NT2/D1 (cell line): ENCODE data around the gene OTUD6A.

Experiments
- DNase-seq: peaks from one replicate; pipeline ENCODE4 v3.0.0-alpha.2; 2011; ENCODE audit warnings: low read depth, low spot score
- H3K27me3 ChIP-seq: 2 replicates; pipeline ENCODE4 v1.6.0; 2011; ENCODE audit warnings: mild to moderate bottlenecking; ENCODE audit not compliant: insufficient read length, insufficient read depth
- H3K36me3 ChIP-seq: 2 replicates; pipeline ENCODE4 v1.6.1; 2011; ENCODE audit warnings: mild to moderate bottlenecking, low read length, mixed read lengths; ENCODE audit not compliant: insufficient read depth, insufficient read length
- H3K4me1 ChIP-seq: 2 replicates; pipeline ENCODE4 v1.5.1; 2011; ENCODE audit not compliant: insufficient read depth, insufficient read length
- H3K4me3 ChIP-seq: 2 replicates; pipeline ENCODE4 v1.5.1; 2011; ENCODE audit warnings: low read depth; ENCODE audit not compliant: insufficient read length
- H3K9ac ChIP-seq: 2 replicates; pipeline ENCODE4 v1.6.0; 2011; ENCODE audit warnings: low read depth; ENCODE audit not compliant: insufficient read length
- H3K9me3 ChIP-seq: 2 replicates; pipeline ENCODE4 v1.5.1; 2011; ENCODE audit warnings: mild to moderate bottlenecking, low read length; ENCODE audit not compliant: insufficient read depth
- SUZ12 ChIP-seq: IDR thresholded peaks from 2 replicates; pipeline ENCODE4 v1.6.1; 2011; ENCODE audit not compliant: insufficient read length, insufficient read depth; ENCODE audit errors: extremely low read depth
- YY1 ChIP-seq: IDR thresholded peaks from 2 replicates; pipeline ENCODE4 v1.6.1; 2011; ENCODE audit not compliant: insufficient read length, insufficient read depth
- ZNF274 ChIP-seq: IDR thresholded peaks from 2 replicates; pipeline ENCODE4 v1.6.1; 2011; ENCODE audit warnings: mild to moderate bottlenecking, low read depth, low read length

The OTUD6A gene

GRCh38 chrX:70026851-70027200 is 35.4 kb upstream of the OTUD6A start:
- TF ChIP-seq ZNF274 = no peak
- no peak for TF ChIP-seq YY1
- no peak for TF ChIP-seq SUZ12
- H3K36me3 ChIP-seq = no peaks in the 10 kb centered on the region
- no peaks in the 10 kb centered on the region for H3K27me3 ChIP-seq
- DNase-seq = no peak
- H3K9me3 ChIP-seq = no peaks in the 10 kb centered on the region
- no peak overlapping the region for H3K4me3 ChIP-seq
- H3K9ac ChIP-seq = no peak overlapping the region
- H3K4me1 ChIP-seq = peaks cover 6% of the 10 kb centered on the region

GRCh38 chrX:70029863-70030262 is 32.4 kb upstream of the OTUD6A start:
- Histone ChIP-seq H3K9me3 (no peaks in the 10 kb centered on the region), H3K9ac (no peak overlapping the region), H3K36me3 (no peaks in the 10 kb centered on the region), H3K4me3 (no peak overlapping the region), H3K27me3 (no peaks in the 10 kb centered on the region), H3K4me1 (peaks cover 6% of the 10 kb centered on the region)
- DNase-seq = no peak
- no peak for TF ChIP-seq SUZ12
- TF ChIP-seq ZNF274 = no peak
- TF ChIP-seq YY1 = no peak

- H3K9me3 ChIP-seq = no peaks in the 10 kb centered on the region
- H3K4me1 ChIP-seq = peaks cover 6% of the 10 kb centered on the region
- DNase-seq = peak; percentile 40
These were observed 31.9 kb upstream of the OTUD6A start for GRCh38 chrX:70030301-70030767.

GRCh38 chrX:70032792-70033191 is 29.5 kb upstream of the OTUD6A start:
- Histone ChIP-seq H3K4me1 (peaks cover 6% of the 10 kb centered on the region), H3K36me3 (no peaks in the 10 kb centered on the region), H3K4me3 (no peak overlapping the region), H3K27me3 (no peaks in the 10 kb centered on the region), H3K9ac (no peak overlapping the region), H3K9me3 (no peaks in the 10 kb centered on the region)
- TF ChIP-seq ZNF274 = no peak
- TF ChIP-seq YY1 = no peak
- TF ChIP-seq SUZ12 = no peak
- DNase-seq = no peak

More at GRCh38 chrX:70030301-70030767, 31.9 kb upstream of the OTUD6A start:
- Histone ChIP-seq H3K4me3 (no peak overlapping the region), H3K27me3 (no peaks in the 10 kb centered on the region), H3K9ac (no peak overlapping the region), H3K36me3 (no peaks in the 10 kb centered on the region)
- no peak for TF ChIP-seq YY1
- no peak for TF ChIP-seq ZNF274
- no peak for TF ChIP-seq SUZ12

- no peaks in the 10 kb centered on the region for H3K9me3 ChIP-seq
- no peak for TF ChIP-seq YY1
- TF ChIP-seq SUZ12 = no peak
- TF ChIP-seq ZNF274 = no peak
- no peaks in the 10 kb centered on the region for H3K36me3 ChIP-seq
- no peak overlapping the region for H3K4me3 ChIP-seq
- no peak overlapping the region for H3K9ac ChIP-seq
- H3K27me3 ChIP-seq = no peaks in the 10 kb centered on the region
- peaks cover 6% of the 10 kb centered on the region for H3K4me1 ChIP-seq
- DNase-seq = peak; percentile 50
These were observed 28.8 kb upstream of the OTUD6A start for GRCh38 chrX:70033348-70034051.

GRCh38 chrX:70034646-70035045 is 27.6 kb upstream of the OTUD6A start:
- TF ChIP-seq ZNF274 (no peak), YY1 (no peak), SUZ12 (no peak)
- Histone ChIP-seq H3K36me3 (no peaks in the 10 kb centered on the region), H3K9me3 (no peaks in the 10 kb centered on the region), H3K4me3 (no peak overlapping the region), H3K9ac (no peak overlapping the region), H3K4me1 (peaks cover 5% of the 10 kb centered on the region), H3K27me3 (no peaks in the 10 kb centered on the region)
- DNase-seq = no peak

- no peak overlapping the region for H3K4me3 ChIP-seq
- TF ChIP-seq SUZ12 (no peak), YY1 (no peak), ZNF274 (no peak)
- H3K9ac ChIP-seq = no peak overlapping the region
- no peaks in the 10 kb centered on the region for H3K36me3 ChIP-seq
- H3K27me3 ChIP-seq = no peaks in the 10 kb centered on the region
- H3K4me1 ChIP-seq = no peaks in the 10 kb centered on the region
- no peaks in the 10 kb centered on the region; the same call in 1 of the 2 replicates for H3K9me3 ChIP-seq
- DNase-seq = no peak
These were observed 23.7 kb upstream of the OTUD6A start for GRCh38 chrX:70038515-70038914.
